Tibial nerve (tissue), 3 donors: ENCODE measurements around the gene CCDC120.

Source experiments
- CTCF ChIP-seq, 5 experiments: fragments of 200-600 bp in 3 of 5; fragments of 450-650 bp in 2 of 5; sonication (generic) in 3 of 5; IDR thresholded peaks; one replicate each; pipeline ENCODE4 v1.5.1; 2016 to 2019; ENCODE audit warnings: antibody characterized with exemption in 5 of 5, mild to moderate bottlenecking in 3 of 5, moderate library complexity in 2 of 5
- POLR2A ChIP-seq, 2 donors: fragments of 450-650 bp; IDR thresholded peaks; one replicate each; pipeline ENCODE4 v1.6.1; 2017; ENCODE audit warnings: antibody characterized with exemption in 2 of 2, mild to moderate bottlenecking in 2 of 2, moderate library complexity in 2 of 2

- no peak for TF ChIP-seq POLR2A (IDR thresholded peaks at IDR 0.05)
- no peak for TF ChIP-seq CTCF (IDR thresholded peaks at IDR 0.05)
Observed at GRCh38 chrX:49110417-49110816, 51.6 kb downstream of the CCDC120 start.
